Stimulated activated CD4-positive, alpha-beta T cell treated with anti-CD3 and anti-CD28 coated beads, TNF-alpha, amount 100 ng/mL, for 24 hours (primary cell): ENCODE results near the gene C11orf87.

ENCODE experiments used
- DNase-seq, 3 experiments: peaks; one replicate each; pipeline ENCODE4 v3.0.0-alpha.2; 2020; ENCODE audit warnings: low read depth in 3 of 3

Gene C11orf87

GRCh38 chr11:109439684-109440083, 17.7 kb downstream of the C11orf87 start:
- DNase-seq, result no peak

- DNase-seq, result no peak
Observed at GRCh38 chr11:109443052-109443451, 21.1 kb downstream of the C11orf87 start.

GRCh38 chr11:109454857-109455256, 32.9 kb downstream of the C11orf87 start:
- DNase-seq, result no peak
